ENCODE results near the gene BEST2. TPM values are rescaled to one million over a fixed set of nuclear protein-coding genes. Genes with fewer than 3 reads are reported as not detected.

BEST2 gene
- total RNA-seq, 4 donors from 2014 or later, result 0.14 to 0.29 TPM; not detected in 2

- H3K27ac ChIP-seq, result peak overlapping the region; percentile 98 to 100
- H3K27me3 ChIP-seq, result no peaks in the 10 kb centered on the region
- TF ChIP-seq POLR2A (IDR thresholded peaks at IDR 0.05) (no peak), CTCF (IDR thresholded peaks at IDR 0.05) (no peak)
- peaks cover 0 to 23% of the 10 kb centered on the region in 2 donors for H3K4me1 ChIP-seq
- intact Hi-C loops (cut with DNase I; ENCODE audit: low total_unique reads), result no loop called here
- H3K36me3 ChIP-seq, result no peaks in the 10 kb centered on the region
- peak in 1 of 2 donors; percentile 50 for DNase-seq
- H3K9me3 ChIP-seq, result no peaks in the 10 kb centered on the region
- H3K4me3 ChIP-seq, result no peak overlapping the region
These were observed 32.3 kb downstream of the BEST2 start for GRCh38 chr19:12783849-12784393.

GRCh38 chr19:12784394-12784870 is 32.8 kb downstream of the BEST2 start:
- H3K9me3 ChIP-seq, result no peaks in the 10 kb centered on the region
- TF ChIP-seq CTCF (IDR thresholded peaks at IDR 0.05) (no peak), POLR2A (IDR thresholded peaks at IDR 0.05) (no peak)
- DNase-seq, result no peak
- intact Hi-C loops (cut with DNase I; ENCODE audit: low total_unique reads), result no loop called here
- H3K36me3 ChIP-seq, result no peaks in the 10 kb centered on the region
- H3K4me3 ChIP-seq, result no peak overlapping the region
- no peaks in the 10 kb centered on the region for H3K27me3 ChIP-seq
- H3K4me1 ChIP-seq, result peaks cover 0 to 18% of the 10 kb centered on the region in 2 donors
- peak overlapping the region; percentile 98 to 100 for H3K27ac ChIP-seq

DNA sequence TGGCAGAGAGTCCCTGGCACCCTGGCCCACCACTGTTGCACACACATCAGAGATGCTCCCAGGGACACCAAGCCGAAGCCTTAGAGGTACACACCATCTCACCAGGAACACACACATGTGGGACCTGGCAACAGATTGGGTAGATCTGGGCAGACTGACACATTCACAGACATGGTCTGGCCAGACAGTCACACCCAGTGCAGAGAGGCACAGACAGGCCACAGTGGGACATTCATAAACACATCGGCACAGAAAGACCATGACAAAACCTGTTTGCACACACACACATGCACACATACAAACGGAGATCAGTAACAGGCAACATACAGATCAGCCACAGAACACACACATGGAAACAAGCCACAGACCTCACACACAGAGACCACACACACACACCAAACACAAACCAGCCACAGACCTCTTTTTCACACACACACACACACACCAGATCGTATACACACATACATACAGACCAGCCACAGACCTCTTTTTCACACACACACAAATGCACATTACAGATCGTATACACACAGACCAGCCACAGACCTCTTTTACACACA is 33.4 kb downstream of the BEST2 start:
- no peak for DNase-seq
- Histone ChIP-seq H3K27ac (peak overlapping the region; percentile 98 to 100), H3K27me3 (no peaks in the 10 kb centered on the region), H3K4me3 (no peak overlapping the region), H3K9me3 (no peaks in the 10 kb centered on the region), H3K4me1 (peaks cover 0 to 18% of the 10 kb centered on the region in 2 donors), H3K36me3 (no peaks in the 10 kb centered on the region)
- intact Hi-C loops (cut with DNase I; ENCODE audit: low total_unique reads), result no loop called here
- no peak for TF ChIP-seq POLR2A (IDR thresholded peaks at IDR 0.05)
- no peak for TF ChIP-seq CTCF (IDR thresholded peaks at IDR 0.05)

DNA sequence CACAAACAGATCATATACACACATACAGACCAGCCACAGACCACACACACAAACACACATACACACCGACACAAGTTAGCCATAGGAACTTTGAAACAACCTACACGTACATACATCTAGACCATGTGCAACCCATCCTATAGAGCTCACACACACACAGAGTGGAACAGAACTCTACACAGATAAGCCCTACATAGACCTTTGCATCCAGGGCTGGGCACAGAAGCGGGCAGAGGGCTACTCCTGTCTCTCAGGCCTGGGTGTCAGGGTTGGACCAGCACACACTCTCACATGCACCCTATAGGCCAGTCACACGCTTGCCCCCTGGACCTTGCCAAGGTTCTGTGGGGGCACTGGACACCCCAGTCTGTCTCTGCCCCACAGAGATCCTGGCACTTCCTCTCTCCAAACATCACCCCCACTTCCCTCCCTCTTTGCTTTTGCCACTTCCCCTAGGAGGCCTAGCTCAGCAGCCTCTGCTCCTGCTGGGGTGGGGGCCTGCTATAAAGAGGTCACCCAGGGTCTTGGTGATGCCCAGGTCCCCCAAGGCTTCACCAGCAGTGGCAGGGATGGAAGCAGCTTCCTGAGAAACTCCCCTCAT is 33.9 kb downstream of the BEST2 start:
- Histone ChIP-seq H3K4me3 (no peak overlapping the region), H3K4me1 (peaks cover 0 to 18% of the 10 kb centered on the region in 2 donors)
- no peak for DNase-seq

More for the DNA sequence above, 33.9 kb downstream of the BEST2 start:
- no peaks in the 10 kb centered on the region for H3K9me3 ChIP-seq
- H3K27ac ChIP-seq, result peak overlapping the region; percentile 98 to 100
- intact Hi-C loops (cut with DNase I; ENCODE audit: low total_unique reads), result no loop called here
- no peaks in the 10 kb centered on the region for H3K36me3 ChIP-seq
- H3K27me3 ChIP-seq, result no peaks in the 10 kb centered on the region
- TF ChIP-seq POLR2A (IDR thresholded peaks at IDR 0.05) (no peak), CTCF (IDR thresholded peaks at IDR 0.05) (no peak)
